ACC112 (cell line): ENCODE data around the gene POLR1C.
"Not testable (repeated sequence)": the region's sequence is repeated elsewhere in the genome, so short reads cannot be mapped to it uniquely, and the experiment has no call there.

Experiments used
- H2AFZ ChIP-seq: fragments of 200-600 bp; sonication (generic); one replicate; pipeline ENCODE4 v1.6.0; 2017; ENCODE audit warnings: antibody characterized with exemption, low read length; ENCODE audit not compliant: unreplicated experiment
- H3K27ac ChIP-seq: fragments of 200-600 bp; sonication (generic); 2 replicates; pipeline ENCODE4 v1.5.1; 2014; ENCODE audit warnings: low read depth, mild to moderate bottlenecking, antibody characterized with exemption, low read length, moderate library complexity
- H3K27me3 ChIP-seq: fragments of 200-600 bp; sonication (generic); 2 replicates; pipeline ENCODE4 v1.6.1; 2014; ENCODE audit warnings: mild to moderate bottlenecking, antibody characterized with exemption, low read length, moderate library complexity, mixed read lengths; ENCODE audit not compliant: insufficient read depth
- H3K36me3 ChIP-seq: fragments of 200-600 bp; sonication (generic); 2 replicates; pipeline ENCODE4 v1.6.1; 2016; ENCODE audit warnings: mild to moderate bottlenecking, antibody characterized with exemption, low read length, moderate library complexity, mixed read lengths; ENCODE audit not compliant: insufficient read depth
- H3K4me1 ChIP-seq: fragments of 200-600 bp; sonication (generic); one replicate; pipeline ENCODE4 v1.6.1; 2016; ENCODE audit warnings: low read length, mixed read lengths; ENCODE audit not compliant: insufficient read depth, unreplicated experiment, control insufficient read depth
- H3K4me3 ChIP-seq: fragments of 200-600 bp; sonication (generic); 2 replicates; pipeline ENCODE4 v1.5.1; 2014; ENCODE audit warnings: mild to moderate bottlenecking, low read depth, low read length
- H3K79me2 ChIP-seq: fragments of 200-600 bp; sonication (generic); one replicate; pipeline ENCODE4 v1.6.0; 2016; ENCODE audit warnings: low read length; ENCODE audit not compliant: control insufficient read depth, unreplicated experiment, insufficient read depth

The POLR1C gene

DNA sequence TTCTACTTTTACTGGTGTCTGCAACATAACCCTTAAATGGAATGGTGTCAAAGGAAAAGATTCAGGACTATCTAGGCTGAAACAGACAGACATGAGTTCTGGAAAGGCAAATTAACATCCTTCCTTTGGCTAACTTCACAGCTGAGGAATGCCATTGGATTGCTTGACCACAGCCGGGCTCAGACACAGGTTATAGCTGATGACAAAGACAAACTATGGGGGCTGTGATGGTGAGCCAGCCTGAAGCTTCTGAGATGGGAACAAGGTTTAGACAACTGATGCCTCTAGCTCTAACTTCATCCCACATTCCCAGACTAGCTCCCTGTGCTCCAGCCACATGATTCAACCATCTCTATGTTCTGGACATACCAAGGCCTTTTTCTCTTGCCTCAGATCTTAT, 15.3 kb downstream of the POLR1C start:
- Histone ChIP-seq H3K79me2 (no peaks in the 10 kb centered on the region), H3K27ac (no peak overlapping the region), H2AFZ (no peak overlapping the region), H3K4me3 (no peak overlapping the region), H3K27me3 (no peaks in the 10 kb centered on the region), H3K4me1 (no peaks in the 10 kb centered on the region), H3K36me3 (peaks cover 27% of the 10 kb centered on the region)

DNA sequence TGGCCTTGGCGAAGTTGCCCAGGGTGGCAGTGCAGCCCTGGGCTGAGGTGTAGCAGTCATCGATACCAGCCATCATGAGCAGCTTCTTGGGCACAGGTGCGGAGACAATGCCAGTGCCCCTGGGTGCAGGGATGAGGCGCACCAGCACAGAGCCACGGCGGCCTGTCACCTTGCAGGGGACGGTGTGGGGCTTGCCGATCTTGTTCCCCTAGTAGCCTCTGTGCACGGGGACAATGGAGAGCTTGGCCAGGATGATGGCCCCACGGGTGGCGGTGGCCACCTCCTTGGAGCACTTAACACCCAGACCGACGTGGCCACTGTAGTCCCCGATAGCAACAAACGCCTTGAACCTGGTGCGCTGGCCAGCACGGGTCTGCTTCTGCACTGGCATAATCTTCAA, 22.1 kb downstream of the POLR1C start:
- not testable (repeated sequence) for H3K79me2 ChIP-seq, H3K4me3 ChIP-seq, H2AFZ ChIP-seq, H3K4me1 ChIP-seq, H3K27ac ChIP-seq, H3K27me3 ChIP-seq
- H3K36me3 ChIP-seq, result peaks cover 18% of the 10 kb centered on the region; the same call in 1 of the 2 replicates

DNA sequence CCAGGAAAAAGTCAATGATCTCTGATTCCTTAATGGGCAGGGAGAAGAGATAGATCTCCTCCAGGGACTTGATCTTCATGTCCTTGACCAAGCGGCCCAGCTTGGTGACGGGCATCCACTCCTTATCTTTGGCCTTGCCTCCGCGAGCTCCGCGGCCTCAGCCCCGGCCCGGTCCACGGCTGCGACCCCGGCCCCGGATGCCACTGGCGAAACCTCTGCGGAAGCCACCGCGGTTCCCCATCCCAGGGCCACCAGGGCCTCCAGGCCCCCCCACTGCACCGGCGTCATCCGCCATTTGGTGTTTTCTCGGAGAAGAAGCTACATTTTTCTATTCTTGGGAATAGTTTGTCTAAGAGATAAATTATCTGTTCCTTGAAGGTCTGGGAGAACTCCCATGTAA, 22.5 kb downstream of the POLR1C start:
- not testable (repeated sequence) for H3K4me3 ChIP-seq, H2AFZ ChIP-seq, H3K27me3 ChIP-seq, H3K27ac ChIP-seq, H3K79me2 ChIP-seq, H3K4me1 ChIP-seq
- H3K36me3 ChIP-seq, result peaks cover 18% of the 10 kb centered on the region; the same call in 1 of the 2 replicates

DNA sequence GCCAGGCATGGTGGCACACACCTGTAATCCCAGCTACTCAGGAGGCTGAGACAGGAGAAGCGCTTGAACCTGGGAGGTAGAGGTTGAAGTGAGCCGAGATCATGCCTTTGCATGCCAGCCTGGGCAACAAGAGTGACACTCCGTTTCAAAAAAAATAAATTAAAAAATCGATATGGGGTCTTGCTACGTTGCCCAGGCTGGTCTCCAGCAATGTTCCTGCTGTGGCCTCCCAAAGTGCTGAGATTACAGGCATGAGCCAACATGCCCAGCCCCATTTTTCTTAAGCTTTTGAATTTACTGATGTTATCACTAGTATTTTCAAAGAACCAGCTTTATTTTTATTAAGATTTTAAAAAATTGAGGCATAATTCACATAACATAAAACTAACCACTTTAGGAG, 23.6 kb downstream of the POLR1C start:
- H3K27ac ChIP-seq, result no peak overlapping the region
- no peaks in the 10 kb centered on the region for H3K4me1 ChIP-seq
- no peaks in the 10 kb centered on the region for H3K27me3 ChIP-seq
- no peak overlapping the region for H2AFZ ChIP-seq
- no peaks in the 10 kb centered on the region for H3K79me2 ChIP-seq
- peaks cover 18% of the 10 kb centered on the region; the same call in 1 of the 2 replicates for H3K36me3 ChIP-seq
- H3K4me3 ChIP-seq, result no peak overlapping the region

DNA sequence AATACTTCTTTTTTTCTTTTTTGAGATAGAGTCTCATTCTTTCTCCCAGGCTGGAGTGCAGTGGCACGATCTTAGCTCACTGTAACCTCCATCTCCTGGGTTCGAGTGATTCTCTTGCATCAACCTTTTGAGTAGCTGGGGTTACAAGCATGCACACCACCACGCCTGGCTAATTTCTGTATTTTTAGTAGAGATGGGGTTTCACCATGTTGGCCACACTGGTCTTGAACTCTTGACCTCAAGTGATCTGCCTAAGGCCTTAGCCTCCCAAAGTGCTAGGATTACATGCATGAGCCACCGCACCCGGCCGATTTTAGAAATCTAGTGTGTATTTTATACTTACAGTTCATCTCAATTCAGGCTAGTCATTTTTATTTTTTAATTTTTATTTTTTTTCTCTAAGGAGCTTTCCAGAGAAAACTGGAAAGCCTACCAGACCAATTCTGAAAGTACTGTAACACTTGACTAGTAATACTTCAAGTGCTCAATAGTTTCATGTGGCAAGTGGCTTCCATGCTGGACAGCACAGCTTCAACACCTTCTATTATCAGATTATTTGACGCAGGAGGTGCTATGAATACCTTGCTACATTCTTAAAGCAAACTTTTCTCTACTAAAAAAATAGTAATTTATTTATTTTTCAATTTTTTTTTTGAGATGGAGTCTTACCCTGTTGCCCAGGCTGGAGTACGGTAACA, 25.0 kb downstream of the POLR1C start:
- no peaks in the 10 kb centered on the region for H3K79me2 ChIP-seq
- no peak overlapping the region for H3K27ac ChIP-seq
- peaks cover 18% of the 10 kb centered on the region; the same call in 1 of the 2 replicates for H3K36me3 ChIP-seq
- no peak overlapping the region for H2AFZ ChIP-seq
- no peaks in the 10 kb centered on the region for H3K27me3 ChIP-seq
- no peaks in the 10 kb centered on the region for H3K4me1 ChIP-seq
- no peak overlapping the region for H3K4me3 ChIP-seq

DNA sequence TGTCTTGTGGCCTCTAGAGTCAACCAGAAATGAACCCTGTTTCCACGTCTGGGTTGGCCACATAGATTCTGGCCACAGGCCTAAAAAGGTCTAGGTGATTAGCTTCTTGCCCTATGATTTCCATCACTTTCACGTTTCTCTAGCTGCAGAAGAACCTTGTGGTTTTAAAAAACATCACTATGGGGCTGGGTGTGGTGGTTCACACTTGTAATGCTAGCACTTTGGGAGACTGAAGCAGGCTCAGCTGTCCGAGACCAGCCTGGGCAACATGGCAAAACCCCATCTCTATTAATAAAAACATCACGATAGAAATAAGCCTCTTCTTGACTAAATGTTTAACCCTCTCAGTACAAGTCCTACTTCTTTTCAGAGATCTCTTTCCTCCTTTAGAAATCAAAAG, 27.6 kb downstream of the POLR1C start:
- no peaks in the 10 kb centered on the region for H3K27me3 ChIP-seq
- no peaks in the 10 kb centered on the region for H3K4me1 ChIP-seq
- H3K4me3 ChIP-seq, result no peak overlapping the region
- H3K27ac ChIP-seq, result no peak overlapping the region
- H2AFZ ChIP-seq, result no peak overlapping the region
- H3K36me3 ChIP-seq, result peaks cover 34% of the 10 kb centered on the region
- H3K79me2 ChIP-seq, result no peaks in the 10 kb centered on the region

DNA sequence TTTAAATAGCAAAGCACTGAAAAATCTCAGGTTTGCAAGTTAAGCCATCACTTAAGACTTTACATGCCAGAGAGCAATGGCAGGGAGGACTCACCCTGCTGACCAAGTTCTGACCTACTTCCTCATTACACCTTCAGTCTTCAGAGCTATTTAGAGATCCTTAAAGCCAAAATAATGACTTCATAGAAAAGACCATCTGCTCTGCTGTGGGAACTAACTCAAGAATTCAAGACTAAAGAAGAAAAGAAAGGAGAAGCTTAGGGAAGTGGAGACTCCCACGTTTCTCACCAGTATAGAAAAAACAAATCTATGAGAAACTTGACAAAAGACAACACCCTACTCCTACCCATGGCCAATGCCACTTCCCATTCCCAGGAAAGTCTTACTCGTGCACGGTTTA, 30.3 kb downstream of the POLR1C start:
- no peak overlapping the region for H3K27ac ChIP-seq
- H2AFZ ChIP-seq, result no peak overlapping the region
- H3K4me1 ChIP-seq, result no peaks in the 10 kb centered on the region
- H3K36me3 ChIP-seq, result peaks cover 39% of the 10 kb centered on the region
- no peaks in the 10 kb centered on the region for H3K27me3 ChIP-seq
- no peak overlapping the region for H3K4me3 ChIP-seq
- no peaks in the 10 kb centered on the region for H3K79me2 ChIP-seq

DNA sequence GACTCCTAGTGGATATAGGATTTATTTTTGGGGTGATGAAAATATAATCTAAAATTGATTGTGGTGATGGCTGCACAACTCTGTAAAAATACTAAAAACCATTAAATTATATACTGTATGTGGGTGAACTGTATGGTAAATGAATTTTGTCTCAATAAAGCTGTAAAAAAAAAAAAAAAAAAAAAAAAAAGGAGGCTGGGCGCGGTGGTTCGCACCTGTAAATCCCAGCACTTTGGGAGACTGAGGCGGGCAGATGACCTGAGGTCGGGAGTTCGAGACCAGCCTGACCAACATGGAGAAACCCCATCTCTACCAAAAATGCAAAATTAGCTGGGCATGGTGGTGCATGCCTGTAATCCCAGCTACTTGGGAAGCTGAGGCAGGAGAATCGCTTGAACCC, 40.7 kb downstream of the POLR1C start:
- not testable (repeated sequence) for H3K27me3 ChIP-seq, H3K4me3 ChIP-seq, H3K27ac ChIP-seq, H2AFZ ChIP-seq, H3K4me1 ChIP-seq, H3K79me2 ChIP-seq
- H3K36me3 ChIP-seq, result peaks cover 51% of the 10 kb centered on the region

DNA sequence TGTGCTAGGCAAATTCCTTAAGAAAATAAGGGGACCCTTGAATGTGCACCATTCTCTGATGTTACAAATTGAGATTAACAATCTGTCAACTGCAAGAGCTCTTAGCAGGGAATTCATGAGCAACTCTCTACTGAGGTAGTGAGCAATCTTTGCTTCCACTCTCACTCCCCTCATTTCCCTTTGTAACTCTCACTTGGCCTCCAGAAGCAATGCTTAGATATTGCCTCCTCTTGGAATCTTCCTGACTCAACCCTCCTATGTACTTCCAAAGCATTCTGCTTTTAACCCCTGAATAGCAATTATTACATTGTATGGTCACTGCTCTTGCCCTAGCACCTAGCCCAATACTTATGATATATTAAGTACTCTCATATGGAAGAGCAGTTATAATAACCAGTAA, 42.4 kb downstream of the POLR1C start:
- peaks cover 55% of the 10 kb centered on the region for H3K36me3 ChIP-seq
- H3K27me3 ChIP-seq, result no peaks in the 10 kb centered on the region
- no peaks in the 10 kb centered on the region for H3K79me2 ChIP-seq

DNA sequence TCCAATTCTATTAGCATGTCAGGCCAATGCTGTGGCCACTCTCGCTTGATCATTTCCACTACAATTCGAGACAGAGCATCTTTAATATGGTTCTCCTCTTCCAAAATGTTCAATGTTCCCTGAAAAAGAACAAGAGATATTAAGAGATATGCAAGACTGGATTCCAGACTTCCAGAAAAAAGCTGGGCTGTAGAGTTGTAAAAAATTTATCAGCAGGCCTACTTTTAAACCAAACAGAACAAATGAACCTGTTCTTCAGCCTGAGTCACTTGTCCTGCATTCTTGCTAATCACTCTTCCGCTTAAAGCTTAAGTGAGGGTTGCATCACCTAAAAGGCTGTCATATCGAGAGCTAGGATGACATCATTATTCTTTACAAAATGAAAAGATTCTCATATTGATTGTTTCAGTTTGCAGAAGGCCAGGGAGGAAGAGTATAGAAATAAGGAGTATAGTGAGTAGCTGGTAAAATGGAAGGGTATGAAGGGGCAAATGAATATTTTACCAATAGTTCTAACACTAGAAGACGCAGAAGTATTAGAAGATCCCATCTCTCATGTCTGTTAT, 54.1 kb downstream of the POLR1C start:
- Histone ChIP-seq H3K27me3 (no peaks in the 10 kb centered on the region), H3K36me3 (peaks cover 22% of the 10 kb centered on the region), H3K27ac (no peak overlapping the region), H3K4me1 (no peaks in the 10 kb centered on the region), H2AFZ (no peak overlapping the region), H3K79me2 (peaks cover 36% of the 10 kb centered on the region), H3K4me3 (no peak overlapping the region)

More for the DNA sequence above, 42.4 kb downstream of the POLR1C start:
- Histone ChIP-seq H3K27ac (no peak overlapping the region), H2AFZ (no peak overlapping the region), H3K4me3 (no peak overlapping the region), H3K4me1 (no peaks in the 10 kb centered on the region)
